Measurements from ENCODE around the gene CERT1.
A peak's percentile ranks its signal among the peaks of the same experiment; 100 is the strongest.

Gene CERT1

DNA sequence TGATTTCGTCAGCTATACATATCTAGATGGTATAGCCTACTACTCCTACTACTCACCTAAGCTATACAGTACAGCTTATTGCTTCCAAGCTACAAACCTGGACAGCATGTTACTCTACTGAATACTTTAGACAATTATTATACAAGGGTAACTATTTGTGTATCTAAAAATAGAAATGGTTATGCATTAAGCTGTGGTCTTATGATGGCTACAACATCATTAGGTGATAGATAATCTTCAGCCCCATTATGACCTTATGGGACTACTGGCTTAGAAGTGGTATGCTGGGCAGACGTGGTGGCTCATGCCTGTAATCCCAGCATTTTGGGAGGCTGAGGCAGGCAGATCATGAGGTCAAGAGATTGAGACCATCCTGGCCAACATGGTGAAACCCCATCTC is 40.2 kb downstream of the CERT1 start:
- no peak overlapping the region for H3K18ac ChIP-seq (ENCODE audit: low read depth in 1 of 2, low read length in 2 of 2)
- H3K9ac ChIP-seq (ENCODE audit: low read length): no peak overlapping the region
- H2BK12ac ChIP-seq (ENCODE audit: low read length in 2 of 2): no peak overlapping the region
- no peak for DNase-seq
- H3K4me1 ChIP-seq (ENCODE audit: control insufficient read depth, insufficient read depth, low read depth, low read length): peaks cover 6% of the 10 kb centered on the region
- H3K27ac ChIP-seq (ENCODE audit: low read length, poor library complexity, severe bottlenecking): no peak overlapping the region
- H2BK15ac ChIP-seq (ENCODE audit: low read depth, poor library complexity, severe bottlenecking): no peak overlapping the region
- H3K4me2 ChIP-seq (ENCODE audit: low read length, poor library complexity, severe bottlenecking): no peak overlapping the region
- no peak overlapping the region for H3K14ac ChIP-seq (ENCODE audit: low read length in 2 of 2)
- H2AFZ ChIP-seq (ENCODE audit: low read depth, low read length): no peak overlapping the region
- peaks cover 33% of the 10 kb centered on the region for H3K9me3 ChIP-seq (ENCODE audit: control insufficient read depth, low read length)
- no peak overlapping the region for H2BK5ac ChIP-seq (ENCODE audit: low read depth, low read length, poor library complexity, severe bottlenecking)
- H3K27me3 ChIP-seq (ENCODE audit: control insufficient read depth in 1 of 2, insufficient read depth in 1 of 2, low read length in 2 of 2): no peaks in the 10 kb centered on the region
- peaks cover 11% of the 10 kb centered on the region for H3K79me1 ChIP-seq (replicated peaks; ENCODE audit: low read length, poor library complexity, severe bottlenecking)
- no peak overlapping the region for H3K23ac ChIP-seq (ENCODE audit: low read length in 2 of 2)
- H2BK120ac ChIP-seq (ENCODE audit: low read depth, low read length): no peak overlapping the region
- H3K4me3 ChIP-seq (ENCODE audit: insufficient read depth in 1 of 2, low read depth in 1 of 2, low read length in 2 of 2): no peak overlapping the region
- peaks cover 0 to 6% of the 10 kb centered on the region in 2 experiments for H3K36me3 ChIP-seq (ENCODE audit: control insufficient read depth in 1 of 2, insufficient read depth in 2 of 2, low read depth in 1 of 2, low read length in 2 of 2)
- WGBS: 91% methylated on average over 1 of the region's 2 CpGs
- no peak overlapping the region for H4K8ac ChIP-seq (ENCODE audit: low read length)
- no peak overlapping the region for H4K91ac ChIP-seq (ENCODE audit: low read length)
- no peak overlapping the region for H3K4ac ChIP-seq (ENCODE audit: low read depth in 1 of 2, low read length in 2 of 2)
- no peak overlapping the region for H2AK5ac ChIP-seq (ENCODE audit: low read length, severe bottlenecking)

DNA sequence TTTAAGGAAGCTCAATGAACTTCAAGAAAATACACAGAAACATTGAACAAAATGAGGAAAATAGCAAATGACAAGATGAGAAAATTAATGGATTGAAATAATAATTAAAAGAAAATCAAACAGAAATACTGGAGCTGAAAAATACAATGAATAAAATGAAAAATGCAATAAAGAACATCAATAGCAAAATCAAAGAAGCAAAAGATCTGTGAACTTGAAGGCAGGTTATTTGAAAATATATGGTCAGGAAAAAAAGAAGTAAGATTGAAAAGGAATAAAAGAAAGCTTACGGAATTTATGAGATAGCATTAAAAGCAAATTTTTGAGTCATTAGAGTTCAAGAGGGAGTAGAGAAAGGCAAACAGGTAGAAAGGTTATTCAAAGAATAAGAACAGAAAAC is 42.4 kb downstream of the CERT1 start:
- Histone ChIP-seq H2BK12ac (ENCODE audit: low read length in 2 of 2) (no peak overlapping the region), H4K8ac (ENCODE audit: low read length) (no peak overlapping the region), H2AFZ (ENCODE audit: low read depth, low read length) (no peak overlapping the region), H2BK15ac (ENCODE audit: low read depth, poor library complexity, severe bottlenecking) (no peak overlapping the region), H2BK5ac (ENCODE audit: low read depth, low read length, poor library complexity, severe bottlenecking) (no peak overlapping the region), H3K18ac (ENCODE audit: low read depth in 1 of 2, low read length in 2 of 2) (no peak overlapping the region), H3K4ac (ENCODE audit: low read depth in 1 of 2, low read length in 2 of 2) (no peak overlapping the region), H4K91ac (ENCODE audit: low read length) (no peak overlapping the region), H3K9me3 (ENCODE audit: control insufficient read depth, low read length) (peaks cover 33% of the 10 kb centered on the region), H3K79me1 (replicated peaks; ENCODE audit: low read length, poor library complexity, severe bottlenecking) (peaks cover 21% of the 10 kb centered on the region), H3K9ac (ENCODE audit: low read length) (no peak overlapping the region), H3K4me2 (ENCODE audit: low read length, poor library complexity, severe bottlenecking) (no peak overlapping the region), H3K27me3 (ENCODE audit: control insufficient read depth in 1 of 2, insufficient read depth in 1 of 2, low read length in 2 of 2) (no peaks in the 10 kb centered on the region), H3K27ac (ENCODE audit: low read length, poor library complexity, severe bottlenecking) (no peak overlapping the region), H3K23ac (ENCODE audit: low read length in 2 of 2) (no peak overlapping the region), H3K36me3 (ENCODE audit: control insufficient read depth in 1 of 2, insufficient read depth in 2 of 2, low read depth in 1 of 2, low read length in 2 of 2) (peaks cover 0 to 6% of the 10 kb centered on the region in 2 experiments), H2AK5ac (ENCODE audit: low read length, severe bottlenecking) (no peak overlapping the region), H3K4me3 (ENCODE audit: insufficient read depth in 1 of 2, low read depth in 1 of 2, low read length in 2 of 2) (no peak overlapping the region), H3K14ac (ENCODE audit: low read length in 2 of 2) (no peak overlapping the region), H2BK120ac (ENCODE audit: low read depth, low read length) (no peak overlapping the region), H3K4me1 (ENCODE audit: control insufficient read depth, insufficient read depth, low read depth, low read length) (peaks cover 6% of the 10 kb centered on the region)
- WGBS: 97% methylated on average over 1 of the region's 1 CpG
- DNase-seq: peak; percentile 5

DNA sequence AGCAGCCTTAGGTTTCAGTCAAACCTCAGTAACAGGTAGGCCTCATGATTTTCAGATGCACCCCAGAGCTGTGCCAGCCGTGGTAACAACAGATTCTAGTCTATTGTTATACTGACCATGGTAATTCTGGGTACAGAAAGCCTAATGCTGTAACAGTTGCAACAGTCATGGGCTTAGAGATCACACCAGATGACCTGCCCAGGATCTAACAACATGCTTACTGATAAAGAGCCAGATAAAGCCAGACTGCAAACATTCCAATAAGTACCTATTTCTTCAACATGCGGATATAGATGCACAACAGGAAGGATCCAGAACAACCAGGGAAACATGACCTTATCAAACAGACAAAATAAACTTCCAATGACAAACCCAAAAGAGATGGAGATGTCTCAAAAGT is 42.8 kb downstream of the CERT1 start:
- Histone ChIP-seq H2AK5ac (ENCODE audit: low read length, severe bottlenecking) (no peak overlapping the region), H3K4me1 (ENCODE audit: control insufficient read depth, insufficient read depth, low read depth, low read length) (peaks cover 6% of the 10 kb centered on the region), H3K27ac (ENCODE audit: low read length, poor library complexity, severe bottlenecking) (no peak overlapping the region), H3K4me3 (ENCODE audit: insufficient read depth in 1 of 2, low read depth in 1 of 2, low read length in 2 of 2) (peak overlapping the region in 1 of 2 experiments; percentile 10), H3K4ac (ENCODE audit: low read depth in 1 of 2, low read length in 2 of 2) (no peak overlapping the region), H3K23ac (ENCODE audit: low read length in 2 of 2) (no peak overlapping the region), H2BK120ac (ENCODE audit: low read depth, low read length) (no peak overlapping the region), H4K91ac (ENCODE audit: low read length) (no peak overlapping the region), H3K79me1 (replicated peaks; ENCODE audit: low read length, poor library complexity, severe bottlenecking) (peaks cover 25% of the 10 kb centered on the region), H2BK5ac (ENCODE audit: low read depth, low read length, poor library complexity, severe bottlenecking) (no peak overlapping the region), H3K27me3 (ENCODE audit: control insufficient read depth in 1 of 2, insufficient read depth in 1 of 2, low read length in 2 of 2) (no peaks in the 10 kb centered on the region), H3K36me3 (ENCODE audit: control insufficient read depth in 1 of 2, insufficient read depth in 2 of 2, low read depth in 1 of 2, low read length in 2 of 2) (peaks cover 0 to 6% of the 10 kb centered on the region in 2 experiments), H3K18ac (ENCODE audit: low read depth in 1 of 2, low read length in 2 of 2) (no peak overlapping the region), H2AFZ (ENCODE audit: low read depth, low read length) (no peak overlapping the region), H4K8ac (ENCODE audit: low read length) (no peak overlapping the region), H3K4me2 (ENCODE audit: low read length, poor library complexity, severe bottlenecking) (no peak overlapping the region), H3K9me3 (ENCODE audit: control insufficient read depth, low read length) (peaks cover 33% of the 10 kb centered on the region), H3K14ac (ENCODE audit: low read length in 2 of 2) (no peak overlapping the region), H3K9ac (ENCODE audit: low read length) (no peak overlapping the region), H2BK12ac (ENCODE audit: low read length in 2 of 2) (no peak overlapping the region), H2BK15ac (ENCODE audit: low read depth, poor library complexity, severe bottlenecking) (no peak overlapping the region)
- no peak for DNase-seq
- 93% methylated on average over 2 of the region's 2 CpGs for WGBS

DNA sequence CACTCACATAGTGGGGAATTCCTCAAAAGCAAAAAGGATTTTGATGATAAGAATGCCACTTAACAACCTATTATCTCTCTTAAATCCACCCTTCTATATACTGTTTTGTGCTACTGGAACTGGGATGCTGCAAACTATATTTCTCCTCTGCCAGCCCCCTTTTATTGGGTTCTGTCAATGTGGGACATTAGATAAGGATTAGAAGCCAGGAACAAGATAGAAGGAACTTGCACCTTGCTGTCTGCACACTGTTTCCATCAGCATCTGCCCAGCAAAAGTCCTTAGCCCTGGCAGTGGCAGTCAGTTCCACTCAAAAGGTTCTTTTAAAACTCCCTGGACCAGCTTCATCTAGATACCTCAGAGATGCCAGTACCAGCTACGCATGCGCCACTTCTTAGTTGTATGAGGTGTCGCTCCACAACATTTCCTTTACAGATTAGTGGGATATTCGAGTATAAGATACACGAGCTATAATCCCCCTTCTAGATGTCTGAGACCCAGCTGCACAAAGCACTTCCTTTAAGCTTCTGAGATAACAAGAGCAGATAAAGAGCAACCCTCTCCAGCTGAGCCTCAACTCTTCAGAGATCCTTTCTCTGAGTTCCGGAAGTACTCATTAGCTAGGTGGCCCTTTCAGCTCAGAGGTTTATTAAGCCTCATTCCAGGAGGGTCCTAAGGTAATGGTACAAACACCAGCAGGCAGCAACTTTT is 45.3 kb downstream of the CERT1 start:
- H3K9ac ChIP-seq (ENCODE audit: low read length): no peak overlapping the region
- no peak overlapping the region for H4K8ac ChIP-seq (ENCODE audit: low read length)
- WGBS: 77% methylated on average over 6 of the region's 6 CpGs
- H3K79me1 ChIP-seq (replicated peaks; ENCODE audit: low read length, poor library complexity, severe bottlenecking): peaks cover 30% of the 10 kb centered on the region
- no peak overlapping the region for H2AK5ac ChIP-seq (ENCODE audit: low read length, severe bottlenecking)
- H3K18ac ChIP-seq (ENCODE audit: low read depth in 1 of 2, low read length in 2 of 2): no peak overlapping the region
- H3K9me3 ChIP-seq (ENCODE audit: control insufficient read depth, low read length): peaks cover 32% of the 10 kb centered on the region
- no peaks in the 10 kb centered on the region for H3K36me3 ChIP-seq (ENCODE audit: control insufficient read depth in 1 of 2, insufficient read depth in 2 of 2, low read depth in 1 of 2, low read length in 2 of 2)
- no peak overlapping the region for H2BK15ac ChIP-seq (ENCODE audit: low read depth, poor library complexity, severe bottlenecking)
- no peak overlapping the region for H2BK5ac ChIP-seq (ENCODE audit: low read depth, low read length, poor library complexity, severe bottlenecking)
- H2BK120ac ChIP-seq (ENCODE audit: low read depth, low read length): no peak overlapping the region
- no peak overlapping the region for H2AFZ ChIP-seq (ENCODE audit: low read depth, low read length)
- no peaks in the 10 kb centered on the region for H3K4me1 ChIP-seq (ENCODE audit: control insufficient read depth, insufficient read depth, low read depth, low read length)
- no peak overlapping the region for H3K4me3 ChIP-seq (ENCODE audit: insufficient read depth in 1 of 2, low read depth in 1 of 2, low read length in 2 of 2)
- H3K27me3 ChIP-seq (ENCODE audit: control insufficient read depth in 1 of 2, insufficient read depth in 1 of 2, low read length in 2 of 2): no peaks in the 10 kb centered on the region
- no peak overlapping the region for H3K14ac ChIP-seq (ENCODE audit: low read length in 2 of 2)
- no peak overlapping the region for H3K4ac ChIP-seq (ENCODE audit: low read depth in 1 of 2, low read length in 2 of 2)
- no peak overlapping the region for H2BK12ac ChIP-seq (ENCODE audit: low read length in 2 of 2)
- no peak overlapping the region for H3K4me2 ChIP-seq (ENCODE audit: low read length, poor library complexity, severe bottlenecking)
- DNase-seq: no peak
- no peak overlapping the region for H3K27ac ChIP-seq (ENCODE audit: low read length, poor library complexity, severe bottlenecking)
- H3K23ac ChIP-seq (ENCODE audit: low read length in 2 of 2): no peak overlapping the region
- no peak overlapping the region for H4K91ac ChIP-seq (ENCODE audit: low read length)
